Skeletal muscle cell (primary cell): ENCODE measurements around the gene SPATA33.
"Not testable (repeated sequence)": the region's sequence is repeated elsewhere in the genome, so short reads cannot be mapped to it uniquely, and the experiment has no call there.

Experiments used
- DNase-seq: peaks from one replicate; pipeline ENCODE4 v3.0.0-alpha.2; 2010; ENCODE audit warnings: low read depth
- H3K4me3 ChIP-seq: 2 replicates; pipeline ENCODE4 v1.5.1; 2011; ENCODE audit warnings: low read depth, mild to moderate bottlenecking, control low read depth, low read length, moderate library complexity

SPATA33 gene

DNA sequence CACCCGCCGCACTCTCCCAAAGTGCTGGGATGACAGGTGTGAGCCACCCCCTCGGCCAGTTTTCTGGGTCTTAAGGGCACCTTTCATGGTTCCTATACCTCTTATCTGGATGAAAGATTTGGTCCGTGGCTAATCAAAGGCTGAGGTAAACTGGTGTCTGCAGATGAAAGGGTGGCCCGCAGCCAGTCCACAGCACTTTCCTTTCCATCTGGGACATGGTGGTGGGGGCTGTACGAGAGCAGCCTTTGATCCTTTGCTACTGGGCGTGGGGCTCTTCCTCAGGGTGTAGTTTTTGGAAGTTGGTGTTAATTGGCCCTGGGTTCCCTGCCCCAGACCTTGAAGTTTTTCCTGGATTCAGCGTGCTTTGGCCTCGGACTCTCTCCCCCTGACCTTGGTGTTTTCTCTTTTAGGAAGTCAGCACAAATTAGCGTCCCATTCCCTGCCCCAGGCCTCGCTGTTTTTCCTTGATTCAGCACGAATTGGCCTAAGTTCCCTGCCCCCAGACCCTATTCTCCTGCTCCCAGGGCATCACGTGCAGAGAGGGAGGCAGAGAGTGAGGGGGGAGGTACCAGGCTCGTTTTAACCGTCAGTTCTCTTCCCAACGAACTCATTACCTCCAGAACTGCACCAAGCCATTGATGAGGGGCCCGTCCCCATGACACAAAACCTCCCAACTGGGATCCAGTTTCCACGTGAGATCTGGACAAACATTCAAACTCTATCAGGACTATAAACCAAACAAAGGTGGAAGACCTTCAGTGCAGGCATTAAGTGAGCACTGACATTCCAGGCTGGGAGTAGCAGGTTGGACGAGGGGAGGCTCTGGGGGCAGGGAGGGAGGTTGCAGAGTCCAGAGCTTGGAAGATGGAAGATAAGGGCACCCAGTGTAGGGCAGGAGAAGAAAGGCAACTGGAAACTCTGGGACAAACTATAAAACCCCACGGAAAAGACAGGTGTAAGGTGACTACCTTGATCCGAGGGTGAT lies 32.6 kb upstream of the SPATA33 start:
- no peak overlapping the region for H3K4me3 ChIP-seq
- no peak for DNase-seq

DNA sequence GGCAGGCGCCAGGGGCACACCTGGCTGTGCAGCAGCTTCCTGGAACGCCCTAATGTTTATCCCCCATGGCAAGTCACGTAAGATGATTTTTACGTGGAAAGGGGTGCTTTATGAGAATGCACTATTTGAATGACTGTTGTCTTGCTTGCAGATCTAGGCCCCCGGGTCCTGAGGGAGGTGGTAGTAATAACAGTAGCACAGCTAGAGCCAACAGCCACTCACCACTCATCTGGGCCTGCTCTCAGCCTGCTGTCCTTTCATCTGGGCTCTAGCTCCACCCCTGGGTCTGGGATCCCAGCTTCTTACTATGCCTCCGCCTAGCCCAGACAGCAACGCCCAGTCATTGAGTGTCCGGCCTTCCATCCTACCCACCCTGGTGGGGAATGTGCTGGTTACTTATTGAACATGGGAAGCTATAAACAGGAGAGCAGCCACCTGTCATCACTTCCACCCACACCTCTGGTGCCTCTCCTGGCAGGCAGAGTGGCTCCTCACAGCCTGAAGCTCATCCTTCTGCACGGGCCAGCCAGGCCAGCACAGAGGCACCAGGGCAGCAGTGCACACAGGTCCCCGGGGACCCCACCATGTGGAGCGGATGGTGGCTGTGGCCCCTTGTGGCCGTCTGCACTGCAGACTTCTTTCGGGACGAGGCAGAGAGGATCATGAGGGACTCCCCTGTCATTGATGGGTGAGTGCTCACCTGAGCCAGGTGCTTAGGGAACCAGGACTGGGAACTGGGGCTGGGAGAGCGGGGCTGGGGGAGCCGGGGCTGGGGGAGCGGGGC lies 27.6 kb upstream of the SPATA33 start:
- H3K4me3 ChIP-seq: no peak overlapping the region
- DNase-seq: no peak

DNA sequence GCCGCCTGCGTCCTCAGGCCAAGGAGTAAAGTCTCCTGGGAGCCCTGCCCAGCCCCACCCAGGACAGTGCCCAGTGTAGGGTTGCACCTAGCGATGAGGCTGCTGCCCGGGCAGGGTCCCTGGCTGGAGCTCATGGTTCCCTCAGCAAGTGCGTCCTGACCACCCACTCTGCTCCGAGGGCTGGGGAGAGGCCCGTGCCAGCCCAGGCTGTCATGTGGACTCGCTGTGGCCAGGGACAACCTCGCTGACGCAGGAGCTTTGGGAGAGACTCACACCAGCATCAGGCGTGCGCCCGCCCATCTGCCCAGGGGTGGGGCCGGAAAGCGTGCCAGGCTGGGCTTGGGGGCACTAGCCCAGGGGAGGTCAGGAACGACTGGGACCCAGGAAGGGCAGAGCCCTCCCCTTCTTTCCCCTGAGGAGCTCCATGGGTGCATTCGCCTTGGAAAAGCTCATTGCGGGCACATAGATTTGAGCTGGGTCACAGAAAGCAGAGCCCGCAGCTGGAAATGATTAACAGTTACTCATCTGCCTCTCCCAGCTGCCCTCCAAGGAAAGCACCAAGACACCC lies 24.5 kb upstream of the SPATA33 start:
- DNase-seq: peak; percentile 14
- H3K4me3 ChIP-seq: no peak overlapping the region

DNA sequence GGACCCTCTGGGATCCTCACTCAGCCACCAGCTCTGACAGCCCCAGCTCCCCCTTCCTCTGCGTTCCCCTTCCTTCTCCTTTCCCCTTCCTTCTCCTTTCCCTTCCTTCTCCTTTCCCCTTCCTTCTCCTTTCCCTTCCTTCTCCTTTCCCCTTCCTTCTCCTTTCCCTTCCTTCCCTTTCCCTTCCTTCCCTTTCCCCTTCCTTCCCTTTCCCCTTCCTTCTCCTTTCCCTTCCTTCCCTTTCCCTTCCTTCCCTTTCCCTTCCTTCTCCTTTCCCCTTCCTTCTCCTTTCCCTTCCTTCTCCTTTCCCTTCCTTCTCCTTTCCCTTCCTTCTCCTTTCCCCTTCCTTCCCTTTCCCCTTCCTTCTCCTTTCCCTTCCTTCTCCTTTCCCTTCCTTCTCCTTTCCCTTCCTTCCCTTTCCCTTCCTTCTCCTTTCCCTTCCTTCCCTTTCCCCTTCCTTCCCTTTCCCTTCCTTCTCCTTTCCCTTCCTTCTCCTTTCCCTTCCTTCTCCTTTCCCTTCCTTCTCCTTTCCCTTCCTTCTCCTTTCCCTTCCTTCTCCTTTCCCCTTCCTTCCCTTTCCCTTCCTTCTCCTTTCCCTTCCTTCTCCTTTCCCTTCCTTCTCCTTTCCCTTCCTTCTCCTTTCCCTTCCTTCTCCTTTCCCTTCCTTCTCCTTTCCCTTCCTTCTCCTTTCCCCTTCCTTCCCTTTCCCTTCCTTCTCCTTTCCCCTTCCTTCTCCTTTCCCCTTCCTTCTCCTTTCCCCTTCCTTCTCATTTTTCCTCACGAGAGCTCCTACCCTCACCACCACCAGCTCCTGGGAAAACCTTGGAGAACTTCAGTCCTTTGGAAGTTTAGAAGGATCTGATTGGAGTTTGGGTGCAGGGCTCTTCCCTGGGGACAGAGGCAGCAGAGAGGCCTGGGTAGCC lies 22.9 kb upstream of the SPATA33 start:
- not testable (repeated sequence) for DNase-seq, H3K4me3 ChIP-seq

DNA sequence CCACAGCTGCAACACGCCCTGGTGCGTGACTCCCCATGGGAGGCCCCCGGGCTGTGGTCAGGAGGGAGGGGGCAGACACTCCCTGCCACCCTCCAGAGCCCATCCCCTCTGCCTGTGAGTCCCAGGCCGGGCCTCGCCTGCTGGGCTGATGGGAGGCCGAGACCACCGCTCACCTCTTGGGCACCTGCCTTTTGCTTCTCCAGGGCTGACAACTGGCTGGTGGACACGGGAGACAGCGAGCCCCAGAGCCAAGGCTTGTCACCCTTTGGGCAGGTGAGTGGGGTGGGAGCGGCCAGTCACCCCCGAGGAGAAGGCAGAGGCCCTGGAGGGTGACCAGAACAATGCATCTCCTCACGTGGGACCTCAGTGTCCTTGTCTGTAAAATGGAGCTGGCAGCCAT lies 21.0 kb upstream of the SPATA33 start:
- H3K4me3 ChIP-seq: no peak overlapping the region
- DNase-seq: no peak

DNA sequence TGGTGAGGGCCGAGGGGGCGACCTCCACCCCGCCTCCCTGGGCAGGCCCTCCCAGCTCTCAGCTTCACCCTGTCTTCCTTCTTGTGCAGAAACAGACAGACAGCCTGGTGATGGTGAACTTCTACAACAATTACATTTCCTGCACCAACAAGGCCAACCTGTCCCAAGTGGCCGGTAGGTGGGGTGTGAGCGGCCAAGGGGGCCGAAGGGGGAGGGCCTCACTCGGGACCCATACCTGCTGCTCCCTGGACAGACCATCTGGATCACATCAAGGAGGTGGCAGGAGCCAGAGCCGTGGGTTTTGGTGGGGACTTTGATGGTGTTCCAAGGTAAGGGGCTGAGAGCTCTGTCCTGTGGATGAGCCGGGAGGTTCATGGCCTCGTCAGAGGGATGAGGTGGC lies 20.3 kb upstream of the SPATA33 start:
- no peak overlapping the region for H3K4me3 ChIP-seq
- no peak for DNase-seq

DNA sequence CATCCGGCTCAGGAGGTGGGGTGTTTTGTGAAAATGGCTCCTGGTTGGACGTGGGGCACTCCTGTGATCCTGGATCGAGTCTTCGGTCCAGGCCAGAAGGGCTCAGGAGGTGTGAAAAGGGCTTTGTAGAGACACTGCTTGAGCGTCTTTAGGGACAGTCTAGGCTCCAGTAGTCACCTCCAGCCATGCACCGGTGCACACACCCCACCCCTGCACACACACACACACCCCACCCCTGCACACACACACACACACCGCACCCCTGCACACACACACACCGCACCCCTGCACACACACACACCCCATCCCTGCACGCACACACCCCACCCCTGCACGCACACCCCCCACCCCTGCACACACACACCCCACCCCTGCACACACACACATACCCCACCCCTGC lies 19.2 kb upstream of the SPATA33 start:
- H3K4me3 ChIP-seq: no peak overlapping the region
- no peak for DNase-seq

DNA sequence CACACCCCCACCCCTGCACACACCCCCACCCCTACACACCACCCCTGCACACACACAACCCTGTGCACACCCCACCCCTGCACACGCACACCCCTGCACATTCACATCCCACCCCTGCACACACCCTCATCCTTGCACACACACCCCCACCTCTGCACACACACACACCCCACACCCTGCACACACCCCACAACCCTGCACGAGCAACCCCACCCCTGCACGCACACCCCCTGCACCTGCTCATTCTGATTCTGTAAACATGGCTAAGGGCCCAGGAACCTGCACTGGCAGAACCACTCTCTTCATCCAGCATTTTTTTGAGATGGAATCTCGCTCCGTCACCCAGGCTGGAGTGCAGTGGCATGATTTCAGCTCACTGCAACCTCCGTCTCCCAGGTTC lies 18.3 kb upstream of the SPATA33 start:
- DNase-seq: no peak
- no peak overlapping the region for H3K4me3 ChIP-seq

DNA sequence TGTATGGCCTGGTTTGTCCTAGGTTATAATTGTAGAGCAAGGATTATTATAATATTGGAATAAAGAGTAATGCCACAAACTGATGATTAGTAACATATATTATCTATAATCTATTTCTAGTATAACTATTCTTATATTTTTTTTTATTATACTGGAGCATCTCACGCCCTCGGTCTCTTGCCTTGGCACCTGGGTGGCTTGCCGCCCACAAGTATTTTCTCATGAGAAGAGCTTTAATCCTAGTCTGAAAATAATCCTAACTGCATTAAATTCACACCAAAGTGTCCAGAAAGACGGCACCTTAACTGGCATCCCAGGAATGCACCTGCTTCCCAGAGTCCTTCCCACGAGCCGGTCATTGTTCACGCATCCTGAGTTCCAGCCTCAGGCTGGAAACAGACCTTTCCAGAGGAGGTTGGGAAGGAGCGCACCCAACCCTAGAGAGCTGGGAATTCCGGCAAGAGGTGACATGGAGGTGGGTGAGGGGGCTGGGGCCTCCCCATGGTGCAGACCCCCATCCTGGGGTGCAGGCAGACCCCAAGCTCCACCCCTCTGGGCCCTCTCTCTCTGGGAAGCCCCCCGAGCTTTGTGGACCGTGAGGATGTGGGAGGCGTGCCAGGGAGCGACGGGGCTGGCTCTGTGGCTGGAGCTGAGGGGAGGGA lies 16.0 kb upstream of the SPATA33 start:
- H3K4me3 ChIP-seq: no peak overlapping the region
- no peak for DNase-seq

DNA sequence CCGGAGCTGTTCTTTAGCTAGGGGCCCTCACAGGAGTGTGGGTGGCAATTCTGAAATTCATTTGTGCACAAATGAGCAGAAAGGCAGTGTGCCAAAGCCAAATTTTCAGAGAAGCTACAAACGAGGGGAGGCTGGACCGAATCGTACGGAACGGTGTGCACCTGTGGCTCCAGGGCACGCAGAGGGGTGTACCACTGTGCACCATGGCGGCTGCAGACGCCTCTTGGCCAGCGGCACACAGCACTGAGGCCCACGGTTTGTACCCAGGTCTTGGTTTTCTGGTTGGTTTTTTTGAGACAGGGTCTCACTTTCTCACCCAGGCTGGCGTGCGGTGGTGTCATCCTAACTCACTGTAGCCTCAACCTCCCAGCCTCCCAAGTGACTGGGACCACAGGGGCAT lies 15.1 kb upstream of the SPATA33 start:
- no peak overlapping the region for H3K4me3 ChIP-seq
- no peak for DNase-seq

DNA sequence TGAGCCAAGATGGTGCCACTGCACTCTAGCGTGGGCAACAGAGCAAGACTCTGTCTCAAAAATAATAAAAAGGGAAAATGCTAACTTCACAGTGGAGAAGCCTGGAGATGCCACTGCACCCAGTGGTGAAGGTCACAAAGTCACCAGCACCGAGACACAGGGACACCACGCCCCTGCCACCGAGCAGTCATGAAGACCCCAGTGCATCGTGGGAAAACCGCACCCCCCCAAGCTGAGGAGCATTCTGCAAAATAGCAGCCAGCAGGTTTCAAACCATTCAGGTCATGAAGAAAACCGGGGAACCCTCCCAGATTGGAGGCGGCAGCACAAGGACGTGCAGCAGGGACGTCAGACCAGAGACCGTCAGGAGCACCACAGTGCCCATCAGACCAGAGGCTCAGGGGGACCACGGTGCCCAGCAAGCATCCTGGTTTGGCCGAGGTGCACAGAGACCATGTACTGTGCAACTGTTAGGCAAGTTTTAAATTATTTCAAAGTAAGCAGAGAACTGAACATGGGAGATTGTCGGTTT lies 13.8 kb upstream of the SPATA33 start:
- no peak for DNase-seq
- no peak overlapping the region for H3K4me3 ChIP-seq

DNA sequence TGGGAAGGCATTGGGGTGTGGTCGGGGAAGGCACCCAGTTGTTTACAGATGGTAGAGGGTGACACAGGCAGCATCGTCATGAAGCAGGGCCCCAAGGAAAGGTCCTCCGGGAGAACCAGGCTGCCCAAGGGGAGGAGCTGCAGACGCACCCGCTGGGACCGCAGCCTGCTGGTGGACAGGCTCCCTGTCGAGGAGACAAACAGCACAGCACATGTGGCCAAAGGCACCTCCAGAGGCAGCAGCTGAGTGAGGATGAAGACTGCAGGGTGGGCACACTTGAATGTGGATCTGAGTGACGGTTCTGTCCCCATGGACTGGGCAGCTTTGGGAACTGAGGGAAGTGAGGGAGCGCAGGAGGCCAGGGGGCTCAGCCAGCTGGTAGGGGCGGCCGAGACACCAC lies 12.5 kb upstream of the SPATA33 start:
- DNase-seq: no peak
- no peak overlapping the region for H3K4me3 ChIP-seq

DNA sequence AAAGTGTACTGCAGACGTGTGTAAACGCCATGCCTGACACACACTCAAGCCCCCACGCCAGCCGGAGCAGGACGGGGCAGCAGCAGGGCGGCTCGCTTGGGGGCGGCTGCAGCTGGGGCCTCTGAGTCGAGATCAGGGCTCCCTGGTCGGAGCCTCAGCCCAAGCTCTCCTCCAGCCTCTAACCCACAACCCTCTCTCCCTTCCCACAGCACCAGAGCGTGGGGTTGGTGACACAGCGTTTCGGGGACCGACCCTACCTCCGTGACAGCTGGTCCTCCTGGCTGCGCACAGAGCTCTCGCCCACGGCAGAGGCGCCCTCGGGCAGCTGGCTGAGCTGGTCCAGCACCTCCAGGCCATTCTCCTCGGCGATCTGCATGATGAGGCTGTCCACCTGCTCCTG lies 11.4 kb upstream of the SPATA33 start:
- H3K4me3 ChIP-seq: no peak overlapping the region
- no peak for DNase-seq

DNA sequence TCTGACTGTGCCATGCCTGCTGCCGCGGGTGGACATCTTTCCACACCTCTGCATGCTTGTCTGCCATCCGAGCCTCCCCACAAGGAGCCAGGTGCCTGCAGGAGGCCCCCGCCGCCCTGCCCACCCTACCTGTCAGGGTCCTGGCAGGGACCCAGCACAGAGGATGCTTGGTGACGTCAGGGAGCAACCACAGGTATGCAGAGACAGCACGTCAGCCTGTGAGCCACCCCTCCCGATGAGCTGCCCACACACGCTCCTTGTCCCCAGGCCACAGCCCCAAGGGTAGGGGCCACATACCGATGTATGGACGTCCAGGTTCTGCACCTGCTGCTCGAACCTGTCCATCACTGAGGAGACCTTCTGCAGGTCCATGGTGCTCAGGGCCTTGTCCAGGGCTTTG lies 10.7 kb upstream of the SPATA33 start:
- DNase-seq: no peak

DNA sequence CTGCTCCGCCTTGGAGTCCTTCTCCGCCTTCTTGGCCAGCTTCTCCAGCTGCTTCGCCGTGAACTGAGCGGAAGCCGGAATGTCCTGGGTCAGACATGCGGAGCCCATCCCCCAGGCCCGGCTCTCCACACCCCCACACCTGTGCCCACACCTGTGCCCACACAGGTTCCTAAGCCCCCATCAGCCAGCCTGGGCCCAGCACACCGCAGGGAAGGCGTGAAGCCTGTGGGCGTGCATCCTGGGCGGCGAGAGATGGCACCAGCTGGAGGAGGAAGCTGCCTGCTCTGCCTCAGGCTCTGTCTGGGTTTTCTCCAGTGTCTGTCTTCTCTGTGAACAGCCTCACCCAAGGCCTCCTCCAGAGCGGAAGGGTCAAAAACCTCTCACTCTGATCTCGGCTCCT lies 6.1 kb upstream of the SPATA33 start:
- DNase-seq: no peak
- H3K4me3 ChIP-seq: no peak overlapping the region

More for the DNA sequence above, 10.7 kb upstream of the SPATA33 start:
- H3K4me3 ChIP-seq: no peak overlapping the region

DNA sequence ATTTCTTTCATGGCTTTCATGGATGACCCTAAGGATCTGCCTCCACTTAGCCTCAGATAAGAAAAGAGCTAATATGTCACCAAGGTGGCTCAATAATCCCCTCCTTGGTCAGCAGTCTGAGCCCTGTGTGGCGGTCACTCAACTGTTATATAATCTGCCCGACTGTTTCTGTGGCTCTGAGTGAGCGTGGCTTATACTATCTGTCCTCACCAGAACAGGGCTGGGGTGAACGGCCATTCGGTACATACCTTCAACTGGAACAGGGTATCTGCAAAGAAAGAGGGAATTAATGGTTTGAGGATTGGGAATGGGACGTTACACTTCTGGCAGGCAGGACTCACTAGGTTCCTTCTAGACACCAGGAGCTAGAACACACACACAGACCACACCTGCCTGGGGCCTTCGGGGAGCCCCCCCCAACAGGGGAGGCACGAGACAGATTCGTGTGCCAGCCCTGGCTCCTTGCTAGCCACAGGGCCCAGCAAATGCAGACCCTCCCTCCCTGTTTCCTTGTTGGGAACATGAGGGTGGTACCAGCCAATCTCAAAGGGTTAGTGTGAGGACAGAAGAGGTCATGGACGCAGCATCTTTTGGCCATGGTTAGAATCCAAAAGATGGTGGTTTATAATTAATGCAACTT lies 3.9 kb upstream of the SPATA33 start:
- DNase-seq: no peak
- no peak overlapping the region for H3K4me3 ChIP-seq

DNA sequence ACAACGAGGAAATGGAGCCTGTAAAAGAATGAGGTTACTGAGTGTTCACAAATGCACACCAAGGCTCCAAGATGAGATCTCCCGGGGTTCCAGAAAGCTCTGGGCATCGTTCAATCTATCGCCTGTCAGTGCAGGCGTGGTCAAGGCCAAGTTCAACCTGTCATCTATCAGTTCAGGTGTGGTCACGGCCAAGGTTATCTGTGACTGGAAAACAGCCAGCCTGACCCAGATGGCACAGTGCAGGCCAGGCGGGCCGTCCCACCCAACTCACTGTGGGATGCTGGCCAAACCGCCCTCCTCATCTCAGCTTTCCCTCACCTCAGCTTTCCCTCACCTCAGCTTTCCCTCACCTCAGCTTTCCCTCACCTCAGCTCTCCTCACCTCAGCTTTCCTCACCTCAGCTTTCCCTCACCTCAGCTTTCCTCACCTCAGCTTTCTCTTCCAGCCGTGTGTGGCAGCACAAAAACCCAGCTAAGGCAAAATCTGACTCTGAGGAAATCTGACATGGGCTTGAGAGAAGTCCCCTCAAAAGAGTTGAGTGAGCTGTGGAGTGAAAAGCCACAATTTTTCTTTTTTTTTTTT lies 2.5 kb upstream of the SPATA33 start:
- no peak overlapping the region for H3K4me3 ChIP-seq
- DNase-seq: no peak
